Ovary (tissue), 9 donors: ENCODE measurements around the gene PHB1. TPM values are rescaled to one million over a fixed set of nuclear protein-coding genes. Genes with fewer than 3 reads are reported as not detected.

Experiments used
- DNase-seq, 5 donors: peaks; one replicate each; pipeline ENCODE4 v3.0.0-alpha.2; 2019 to 2020
- H3K27ac ChIP-seq, 2 donors: fragments of 200-600 bp; one replicate each; pipeline versions ENCODE4 v1.5.1 to v1.8.0; 2019 to 2022
- H3K27me3 ChIP-seq: fragments of 200-600 bp; one replicate; pipeline ENCODE4 v1.8.0; 2022
- H3K36me3 ChIP-seq: fragments of 200-600 bp; sonication (generic); one replicate; pipeline ENCODE4 v1.5.1; 2019
- H3K4me1 ChIP-seq: one replicate; pipeline ENCODE4 v1.8.1; 2013; ENCODE audit warnings: mild to moderate bottlenecking, moderate library complexity; ENCODE audit not compliant: insufficient read depth
- H3K4me3 ChIP-seq: fragments of 200-600 bp; sonication (generic); one replicate; pipeline ENCODE4 v1.5.1; 2017
- H3K9me3 ChIP-seq, 2 donors: fragments of 200-600 bp in 1 of 2; sonication (generic) in 1 of 2; one replicate each; pipeline versions ENCODE4 v1.5.1 to v1.8.1; 2013 to 2019; ENCODE audit warnings: mild to moderate bottlenecking in 1 of 2, moderate library complexity in 1 of 2
- CTCF ChIP-seq, 3 donors: fragments of 450-650 bp in 2 of 3; fragments of 200-600 bp in 1 of 3; IDR thresholded peaks; one replicate each; pipeline versions ENCODE4 v1.5.1 to v1.8.0; 2016 to 2022; ENCODE audit warnings: antibody characterized with exemption in 3 of 3, mild to moderate bottlenecking in 1 of 3
- EP300 ChIP-seq: sonication (generic); formaldehyde crosslinking; IDR thresholded peaks from one replicate; pipeline ENCODE4 v1.6.1; 2017; ENCODE audit warnings: antibody characterized with exemption
- POLR2A ChIP-seq: fragments of 450-650 bp; IDR thresholded peaks from one replicate; pipeline ENCODE4 v1.6.1; 2017; ENCODE audit warnings: antibody characterized with exemption, mild to moderate bottlenecking, moderate library complexity
- WGBS, 3 donors: extraction: QIAGEN DNeasy Blood & Tissue Kit in 1 of 3; methylation state at CpG; one replicate each; pipeline versions ENCODE4 v1.1.5 to v1.1.7; 2013 to 2017; 5-methylcytosine and 5-hydroxymethylcytosine counted together
- intact Hi-C, 4 donors: fragments of 100-400 bp; cut with DNase I; formaldehyde crosslinking; loops; one replicate each; pipeline versions ENCODE4 v1.11.0 to v1.15.1; 2022 to 2023
- polyA plus RNA-seq, 2 donors: library from polyadenylated mRNA; stranded (reverse); fragments of 200-250 nt in 1 of 2; fragments of 350-450 nt in 1 of 2; fragmentation: Illumina TruSeq in 1 of 2; extraction: RNeasy Lipid Tissue Mini Kit (QIAGEN cat#74804) in 1 of 2; gene quantifications; one replicate each; pipeline ENCODE4 v1.2.3, GENCODE V29; 2013 to 2014
- total RNA-seq, 7 donors: library from RNA; depleted of rRNA in 2 of 7; stranded (reverse); fragments of >200 nt in 2 of 7; fragmentation: NEBNext Ultra II Directional in 3 of 7; extraction: Animal tissue kit (Norgen Biotek cat#: 25700) in 3 of 7; gene quantifications; one replicate each; pipeline versions ENCODE4 v1.1.0 to v1.2.4, GENCODE V29; 2016 to 2023
- donor health status: DM: no; HTN: no; CAD: no; lungs with moderate emphysema.
- donor health status: DM: no; HTN: no; CAD: no.
- donor health status: Bipolar disorder and iron deficiency.
- donor health status: DM: yes; HTN: yes; CAD: no.
- donor health status: DM: no; HTN: no; CAD: no.
- donor health status: DM: yes; HTN: yes; CAD: no.

PHB1 gene
- total and polyA plus RNA-seq, 9 donors, result 46.0 to 148 (median 106) TPM

GRCh38 chr17:49404906-49405305 is 9.8 kb downstream of the PHB1 start:
- Histone ChIP-seq H3K4me3 (no peak overlapping the region), H3K27ac (no peak overlapping the region), H3K9me3 (no peaks in the 10 kb centered on the region), H3K27me3 (no peaks in the 10 kb centered on the region), H3K36me3 (no peaks in the 10 kb centered on the region), H3K4me1 (no peaks in the 10 kb centered on the region)
- intact Hi-C loops, result loop anchor here (10.0 kb wide), 2 partner anchors 90 to 150 kb away; partner anchors contain the start of gene NGFR (in 1 of the 4)
- 85 to 91% (median 89%) methylated on average over 14 of the region's 14 CpGs for WGBS, 3 donors
- DNase-seq, result no peak
- no peak for TF ChIP-seq EP300
- TF ChIP-seq POLR2A, result no peak
- TF ChIP-seq CTCF (IDR thresholded peaks at IDR 0.05), result no peak

- Histone ChIP-seq H3K27me3 (no peaks in the 10 kb centered on the region), H3K4me3 (no peak overlapping the region), H3K27ac (peak overlapping the region in 1 of 2 donors; percentile 30), H3K36me3 (no peaks in the 10 kb centered on the region), H3K4me1 (no peaks in the 10 kb centered on the region), H3K9me3 (no peaks in the 10 kb centered on the region)
- TF ChIP-seq POLR2A, result no peak
- TF ChIP-seq EP300, result no peak
- TF ChIP-seq CTCF (IDR thresholded peaks at IDR 0.05), result no peak
- WGBS, 3 donors, result 82 to 85% (median 84%) methylated on average over 12 of the region's 12 CpGs
- DNase-seq, result no peak
- intact Hi-C loops, result loop anchor here (10.0 kb wide), 2 partner anchors 90 to 150 kb away; partner anchors contain the start of gene NGFR (in 1 of the 4)
Observed at GRCh38 chr17:49404361-49404760, 10.3 kb downstream of the PHB1 start.

GRCh38 chr17:49403514-49404289 is 11.0 kb downstream of the PHB1 start:
- TF ChIP-seq EP300 (no peak), CTCF (IDR thresholded peaks at IDR 0.05) (no peak), POLR2A (no peak)
- DNase-seq, result peak in 1 of 5 donors; percentile 55
- intact Hi-C loops, result loop anchor here (10.0 kb wide), 2 partner anchors 91 to 151 kb away; partner anchors contain the start of gene NGFR (in 1 of the 4)
- 28 to 49% (median 45%) methylated on average over 10 of the region's 10 CpGs for WGBS, 3 donors
- H3K27ac ChIP-seq, result peak overlapping the region in 1 of 2 donors; percentile 30
- no peaks in the 10 kb centered on the region for H3K27me3 ChIP-seq
- H3K9me3 ChIP-seq, result no peaks in the 10 kb centered on the region
- H3K4me3 ChIP-seq, result no peak overlapping the region
- H3K36me3 ChIP-seq, result no peaks in the 10 kb centered on the region
- no peaks in the 10 kb centered on the region for H3K4me1 ChIP-seq

GRCh38 chr17:49402706-49403105 is 12.0 kb downstream of the PHB1 start:
- intact Hi-C loops, result loop anchor here (10.0 kb wide), 2 partner anchors 92 to 152 kb away; partner anchors contain the start of gene NGFR (in 1 of the 4)
- Histone ChIP-seq H3K4me1 (no peaks in the 10 kb centered on the region), H3K9me3 (no peaks in the 10 kb centered on the region), H3K27ac (no peak overlapping the region), H3K4me3 (no peak overlapping the region), H3K27me3 (no peaks in the 10 kb centered on the region), H3K36me3 (no peaks in the 10 kb centered on the region)
- TF ChIP-seq EP300 (no peak), CTCF (IDR thresholded peaks at IDR 0.05) (no peak), POLR2A (no peak)
- WGBS, 3 donors, result 48 to 53% (median 49%) methylated on average over 6 of the region's 6 CpGs
- DNase-seq, result no peak
